ENCODE data around the gene MB21D2.
"Not testable (repeated sequence)": the region's sequence is repeated elsewhere in the genome, so short reads cannot be mapped to it uniquely, and the experiment has no call there.

Gene MB21D2, protein sequence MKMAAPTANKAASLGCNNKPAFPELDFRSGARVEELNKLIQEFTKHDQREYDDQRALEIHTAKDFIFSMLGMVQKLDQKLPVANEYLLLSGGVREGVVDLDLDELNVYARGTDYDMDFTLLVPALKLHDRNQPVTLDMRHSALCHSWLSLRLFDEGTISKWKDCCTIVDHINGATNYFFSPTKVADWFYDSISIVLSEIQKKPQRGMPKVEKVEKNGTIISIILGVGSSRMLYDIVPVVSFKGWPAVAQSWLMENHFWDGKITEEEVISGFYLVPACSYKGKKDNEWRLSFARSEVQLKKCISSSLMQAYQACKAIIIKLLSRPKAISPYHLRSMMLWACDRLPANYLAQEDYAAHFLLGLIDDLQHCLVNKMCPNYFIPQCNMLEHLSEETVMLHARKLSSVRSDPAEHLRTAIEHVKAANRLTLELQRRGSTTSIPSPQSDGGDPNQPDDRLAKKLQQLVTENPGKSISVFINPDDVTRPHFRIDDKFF

DNA sequence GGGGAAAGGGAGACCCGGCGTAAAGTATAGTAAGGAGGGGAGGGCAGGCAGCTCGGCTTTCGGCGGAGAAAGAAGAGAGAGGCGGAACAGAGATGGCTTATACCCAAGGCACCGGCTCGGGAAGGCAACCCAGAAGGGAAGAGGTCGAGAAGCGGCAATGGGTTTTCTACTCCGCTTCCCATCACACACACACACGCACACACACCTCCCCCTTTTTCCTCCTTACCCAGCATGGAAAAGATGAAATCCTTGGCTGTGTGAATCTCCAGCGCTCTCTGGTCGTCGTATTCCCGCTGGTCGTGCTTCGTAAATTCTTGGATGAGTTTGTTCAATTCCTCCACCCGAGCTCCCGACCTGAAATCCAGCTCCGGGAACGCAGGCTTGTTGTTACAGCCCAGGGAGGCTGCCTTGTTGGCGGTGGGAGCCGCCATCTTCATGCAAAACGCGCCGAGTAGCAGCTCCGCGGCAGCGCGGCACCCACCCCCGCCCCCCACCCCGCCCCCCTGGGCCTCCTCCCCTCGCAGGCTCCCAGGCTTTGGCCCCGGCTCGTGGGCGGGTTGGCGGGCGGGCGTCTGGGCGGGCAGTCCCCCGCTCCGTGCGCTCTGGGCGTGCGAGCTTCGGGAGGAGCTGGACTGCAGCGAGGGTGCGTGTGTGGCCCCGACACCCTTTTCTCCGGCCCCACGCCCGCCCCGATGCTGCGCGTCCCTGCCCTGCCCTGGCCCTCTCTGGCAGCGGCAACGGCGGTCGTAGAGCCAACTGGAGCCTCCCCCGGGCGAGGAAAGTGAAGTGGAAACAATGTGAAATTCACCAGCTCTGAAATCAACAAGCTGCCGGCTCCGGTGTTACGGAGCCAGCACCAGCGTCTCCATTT is at the start of gene MB21D2:
MB21D2 (minus strand) TSS at position 453 of the 871 bp plus-strand sequence; CDS start at position 437, 16 bp downstream.
- DNase-seq (ENCODE audit: low read depth) = peak; percentile 10

DNA sequence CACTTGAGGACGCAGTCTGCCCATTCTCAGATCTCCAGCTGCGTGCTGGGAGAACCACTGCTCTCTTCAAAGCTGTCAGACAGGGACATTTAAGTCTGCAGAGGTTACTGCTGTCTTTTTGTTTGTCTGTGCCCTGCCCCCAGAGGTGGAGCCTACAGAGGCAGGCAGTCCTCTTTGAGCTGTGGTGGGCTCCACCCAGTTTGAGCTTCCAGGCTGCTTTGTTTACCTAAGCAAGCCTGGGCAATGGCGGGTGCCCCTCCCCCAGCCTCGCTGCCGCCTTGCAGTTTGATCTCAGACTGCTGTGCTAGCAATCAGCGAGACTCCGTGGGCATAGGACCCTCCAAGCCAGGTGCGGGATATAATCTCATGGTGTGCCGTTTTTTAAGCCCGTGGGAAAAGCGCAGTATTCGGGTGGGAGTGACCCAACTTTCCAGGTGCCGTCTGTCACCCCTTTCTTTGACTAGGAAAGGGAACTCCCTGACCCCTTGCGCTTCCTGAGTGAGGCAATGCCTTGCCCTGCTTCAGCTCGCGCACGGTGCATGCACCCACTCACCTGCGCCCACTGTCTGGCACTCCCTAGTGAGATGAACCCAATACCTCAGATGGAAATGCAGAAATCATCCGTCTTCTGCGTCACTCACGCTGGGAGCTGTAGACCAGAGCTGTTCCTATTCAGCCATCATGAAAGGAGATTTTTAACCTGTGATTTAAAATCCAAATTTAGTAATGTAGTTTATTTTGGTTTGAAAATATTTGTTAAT is 47.5 kb upstream of the MB21D2 start:
- not testable (repeated sequence) for DNase-seq (ENCODE audit: low read depth)

DNA sequence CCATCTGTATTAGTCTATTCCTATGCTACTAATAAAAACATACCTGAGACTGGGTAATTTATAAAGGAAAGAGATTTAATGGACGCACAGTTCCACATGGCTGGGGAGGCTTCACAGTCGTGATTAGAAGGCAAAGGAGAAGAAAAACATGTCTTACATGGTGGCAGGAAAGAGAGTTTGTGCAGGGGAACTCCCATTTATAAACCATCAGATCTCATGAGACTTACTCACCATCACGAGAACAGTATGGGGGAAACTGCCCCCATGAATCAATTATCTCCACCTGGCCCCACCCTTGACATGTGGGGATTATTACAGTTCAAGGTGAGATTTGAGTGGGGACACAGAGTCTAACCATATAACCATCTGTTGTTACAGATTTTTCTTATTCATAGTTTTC is 42.1 kb upstream of the MB21D2 start:
- no peak for DNase-seq (ENCODE audit: low read depth)

GRCh38 chr3:192958219-192958872 is 40.7 kb upstream of the MB21D2 start:
- no peak for DNase-seq (ENCODE audit: low read depth)

DNA sequence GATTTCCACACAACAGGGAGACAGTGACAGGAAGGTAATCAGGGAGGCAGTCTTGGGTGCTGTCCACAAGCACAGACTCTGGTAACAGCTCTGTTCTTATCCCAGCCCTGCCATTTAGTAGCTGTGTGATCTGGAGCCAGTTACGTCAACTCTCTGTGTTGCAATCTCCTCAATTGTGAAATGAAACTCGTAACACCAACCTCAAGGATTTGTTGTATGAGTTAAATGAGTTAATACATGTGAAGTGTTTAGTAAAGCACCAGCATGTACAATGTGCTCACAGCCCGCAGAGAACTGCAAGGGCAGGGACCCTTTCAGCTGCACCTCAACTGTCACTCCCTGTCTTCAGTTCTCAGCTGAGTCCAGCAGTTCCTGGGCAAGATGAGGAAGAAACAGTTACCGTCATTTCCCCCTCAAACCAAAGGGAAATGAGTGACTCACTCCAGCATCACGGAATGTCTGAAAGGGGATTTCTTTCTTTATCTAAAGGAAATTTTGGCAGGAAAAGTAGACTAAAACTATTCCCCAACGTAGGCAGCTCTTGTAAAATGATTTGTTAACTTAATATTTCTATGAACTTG is 39.9 kb upstream of the MB21D2 start:
- no peak for DNase-seq (ENCODE audit: low read depth)

DNA sequence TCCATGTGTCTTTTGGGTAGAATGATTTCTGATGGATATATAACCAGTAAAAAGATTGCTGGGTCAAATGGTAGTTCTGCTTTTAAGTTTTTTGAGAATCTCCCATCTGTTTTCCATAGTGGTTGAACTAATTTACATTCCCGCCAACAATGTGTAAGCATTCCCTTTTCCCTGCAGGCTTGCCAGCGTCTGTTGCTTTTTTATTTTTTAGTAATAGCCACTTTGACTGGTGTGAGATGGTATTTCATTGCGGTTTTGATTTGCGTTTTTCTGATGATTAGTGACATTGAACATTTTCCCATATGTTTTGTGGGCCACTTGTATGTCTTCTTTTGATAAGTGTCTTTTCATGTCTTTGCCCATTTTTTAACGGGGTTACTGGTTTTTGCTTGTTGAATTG is 36.3 kb upstream of the MB21D2 start:
- no peak for DNase-seq (ENCODE audit: low read depth)

DNA sequence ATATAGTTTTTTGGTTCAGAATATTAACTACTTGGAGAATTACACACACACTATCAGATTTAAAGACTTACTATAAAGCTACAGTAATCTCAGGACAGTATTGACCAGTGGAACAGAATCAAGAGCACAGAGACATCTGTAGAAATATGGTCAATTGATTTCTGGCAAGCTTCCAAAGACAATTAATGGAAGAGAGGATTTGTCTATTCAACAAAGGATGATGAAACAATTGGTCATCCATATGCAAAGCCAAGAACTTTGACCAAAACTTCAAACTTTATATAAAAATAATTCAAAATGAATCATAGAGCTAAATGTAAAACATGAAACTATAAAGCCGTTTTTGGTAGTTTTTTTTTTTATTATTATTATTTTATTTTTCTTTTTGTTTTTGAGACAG is 29.8 kb upstream of the MB21D2 start:
- no peak for DNase-seq (ENCODE audit: low read depth)

DNA sequence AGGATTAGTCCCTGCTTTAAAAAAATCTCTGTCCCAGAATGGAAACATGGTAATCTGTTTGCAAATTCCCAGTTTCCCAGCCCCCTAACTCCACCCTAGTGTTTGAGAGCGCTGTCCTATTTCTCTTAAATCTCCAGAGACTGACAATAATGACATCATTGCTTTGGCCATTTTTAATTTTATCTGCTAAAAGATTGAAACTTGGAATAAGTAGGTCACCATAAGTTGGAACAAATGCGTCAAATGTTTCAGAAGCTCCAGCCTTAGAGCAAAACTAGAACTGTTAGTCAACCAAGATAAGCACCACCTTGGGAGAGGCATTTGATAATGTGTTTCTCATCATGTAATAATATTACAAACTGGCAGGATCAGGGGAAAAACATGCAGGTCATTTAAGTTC is 25.7 kb upstream of the MB21D2 start:
- DNase-seq (ENCODE audit: low read depth) = no peak

- no peak for DNase-seq (ENCODE audit: low read depth)
Measured at GRCh38 chr3:192942625-192943024, 25.0 kb upstream of the MB21D2 start.

GRCh38 chr3:192940129-192940528 is 22.5 kb upstream of the MB21D2 start:
- DNase-seq (ENCODE audit: low read depth) = no peak

DNA sequence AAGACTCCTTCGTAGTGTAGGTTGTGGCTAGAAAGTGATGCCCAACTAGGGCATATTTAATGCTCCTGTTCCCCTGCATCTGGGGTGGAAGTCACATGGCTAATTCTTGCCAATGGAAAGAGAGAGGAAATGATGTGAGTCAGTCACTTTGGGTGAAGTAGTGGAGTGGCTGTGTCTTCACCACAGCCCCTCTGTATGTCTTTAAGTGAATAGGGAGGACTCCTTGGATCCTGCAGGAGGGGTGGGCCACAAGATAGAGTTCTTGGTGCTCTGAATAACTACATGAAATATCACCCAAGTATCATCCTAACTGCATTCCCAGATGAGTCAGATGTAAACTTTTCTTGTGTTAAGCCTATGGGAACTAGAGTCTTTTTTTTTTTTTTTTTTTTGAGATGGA is 17.8 kb upstream of the MB21D2 start:
- no peak for DNase-seq (ENCODE audit: low read depth)

- no peak for DNase-seq (ENCODE audit: low read depth)
Measured at GRCh38 chr3:192933779-192934460, 16.3 kb upstream of the MB21D2 start.

DNA sequence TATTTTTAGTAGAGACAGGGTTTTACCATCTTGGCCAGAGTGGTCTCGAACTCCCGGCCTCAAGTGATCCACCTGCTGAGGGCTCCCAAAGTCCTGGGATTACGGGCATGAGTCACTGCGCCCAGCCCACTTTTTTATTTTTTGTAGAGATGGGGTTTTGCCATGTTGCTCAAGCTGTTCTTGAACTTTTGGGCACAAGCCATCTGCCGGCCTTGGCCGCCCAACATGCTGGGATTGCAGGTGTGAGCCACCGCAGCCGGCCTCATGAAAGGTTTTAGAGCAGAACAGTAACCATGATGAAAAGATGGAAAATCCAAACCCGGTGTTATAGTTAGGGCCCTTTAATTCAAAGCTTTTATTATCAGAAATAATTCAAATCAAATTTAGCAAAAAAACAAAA is 15.6 kb upstream of the MB21D2 start:
- DNase-seq (ENCODE audit: low read depth) = no peak

DNA sequence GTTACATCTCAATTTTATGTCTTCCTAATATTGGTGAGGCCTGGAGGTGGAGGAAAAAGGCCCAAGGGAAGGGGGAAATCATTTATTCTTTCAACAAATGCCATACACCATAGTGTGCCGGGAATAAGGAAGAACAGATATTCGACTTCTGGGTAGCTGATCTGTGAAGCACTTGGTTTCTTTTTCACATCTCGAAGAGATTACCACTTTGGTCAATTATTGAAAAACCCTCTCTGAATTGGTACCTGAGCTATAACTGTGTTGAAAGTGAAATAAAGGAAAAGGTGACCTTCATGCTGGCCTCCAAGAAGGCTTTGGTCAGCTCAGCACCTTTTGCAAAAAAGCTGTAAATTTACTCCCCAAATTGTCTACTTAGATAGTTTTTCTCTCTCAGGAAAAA is 14.2 kb upstream of the MB21D2 start:
- DNase-seq (ENCODE audit: low read depth) = no peak

DNA sequence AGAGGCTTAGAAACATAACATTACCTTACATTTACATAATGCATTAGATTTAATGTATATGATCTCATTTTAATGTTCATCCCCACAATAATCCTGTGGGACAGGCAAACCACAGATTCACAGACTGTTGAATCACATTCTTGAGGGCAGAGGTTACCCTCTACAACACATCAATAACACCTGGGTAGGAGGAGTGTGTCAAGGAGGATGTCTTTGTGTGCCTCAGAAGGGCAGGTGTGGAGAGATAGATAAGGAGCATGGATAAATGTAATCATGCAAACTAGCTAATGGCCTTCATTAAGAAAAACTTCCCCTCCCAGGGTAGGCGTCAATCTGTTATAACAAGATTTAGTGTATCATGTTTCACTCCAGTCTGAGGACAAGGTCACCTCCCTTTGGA is 12.9 kb upstream of the MB21D2 start:
- DNase-seq (ENCODE audit: low read depth) = no peak

GRCh38 chr3:192929755-192930547 is 12.3 kb upstream of the MB21D2 start:
- no peak for DNase-seq (ENCODE audit: low read depth)

DNA sequence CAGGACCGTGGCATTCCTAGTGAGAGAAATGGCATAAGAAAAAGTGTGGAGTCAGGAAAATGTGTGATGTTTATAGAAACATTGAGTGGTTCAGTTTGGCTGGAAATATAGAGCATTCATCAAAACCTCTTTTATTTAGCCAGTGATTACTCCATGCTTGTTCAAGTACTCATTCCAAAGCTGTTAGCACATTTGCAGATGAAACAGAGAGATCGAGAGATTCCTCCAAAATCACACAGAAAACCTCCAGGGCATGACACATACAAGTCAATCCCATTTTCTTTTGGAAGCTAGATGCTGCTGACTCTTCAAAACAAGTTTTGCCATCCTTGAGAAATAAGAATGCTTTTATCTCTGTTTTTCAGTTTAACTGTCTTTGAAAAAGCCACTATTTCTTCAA is 11.5 kb upstream of the MB21D2 start:
- no peak for DNase-seq (ENCODE audit: low read depth)

- DNase-seq (ENCODE audit: low read depth) = no peak
Measured at GRCh38 chr3:192928720-192929119, 11.1 kb upstream of the MB21D2 start.

DNA sequence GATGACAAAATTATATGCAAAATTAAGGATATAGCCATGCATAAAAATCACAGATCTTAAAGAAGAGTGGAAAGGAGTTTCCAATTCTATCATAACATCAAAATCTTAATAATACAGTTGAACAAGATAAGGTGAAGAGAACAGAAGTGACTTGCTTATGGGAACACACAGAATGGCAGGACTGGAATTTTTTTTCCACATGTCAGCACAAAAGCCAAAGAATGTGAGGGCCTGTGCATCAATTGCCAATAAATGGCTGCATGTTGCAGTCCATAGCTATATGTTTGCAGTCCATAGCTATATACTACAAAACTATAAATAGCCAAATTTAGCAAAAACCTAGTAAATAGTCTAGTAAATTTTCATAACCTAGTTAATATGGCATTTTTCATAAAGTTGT is 10.4 kb upstream of the MB21D2 start:
- DNase-seq (ENCODE audit: low read depth) = no peak

DNA sequence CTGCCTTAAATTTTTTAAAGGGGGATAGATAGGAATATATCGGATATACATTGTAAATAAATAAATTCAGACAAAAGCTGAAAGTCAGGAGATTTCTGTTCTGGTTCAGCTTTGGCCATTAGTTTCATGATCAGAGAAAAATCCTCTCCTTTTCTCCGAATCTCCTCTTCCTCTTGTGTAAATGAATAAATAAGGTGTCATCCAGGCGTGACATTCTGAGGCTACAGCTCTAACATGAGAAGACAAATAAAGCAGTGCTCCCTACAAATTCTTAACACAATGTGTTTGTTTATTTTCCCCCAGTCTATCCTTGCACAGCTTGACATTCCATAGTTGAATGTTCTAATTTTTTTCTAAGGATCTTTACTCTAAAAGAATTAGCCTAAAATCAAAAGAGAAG is 9.4 kb upstream of the MB21D2 start:
- DNase-seq (ENCODE audit: low read depth) = no peak
